ENCODE measurements around the gene PIGB.

DNA sequence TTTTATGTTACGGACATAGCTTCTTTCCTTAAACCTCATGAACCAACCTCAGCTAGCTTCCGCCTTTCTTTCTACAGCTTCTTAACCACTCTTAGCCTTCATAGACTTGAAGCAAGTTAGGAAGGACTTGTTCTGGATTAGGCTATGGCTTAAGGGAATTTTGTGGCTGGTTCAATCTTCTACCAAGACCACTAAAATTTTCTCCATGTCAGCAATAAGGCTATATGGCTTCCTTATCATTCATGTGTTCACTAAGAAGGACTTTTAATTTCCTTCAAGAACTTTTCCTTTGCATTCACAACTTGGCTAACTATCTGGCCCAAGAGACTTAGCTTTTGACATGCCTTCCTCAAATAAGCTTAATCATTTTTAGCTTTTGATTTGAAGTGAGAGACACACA lies 64.7 kb downstream of the PIGB start:
- TF ChIP-seq TAF1 (IDR thresholded peaks at IDR 0.05; ENCODE audit: low read depth, low read length) (no peak), POLR2AphosphoS5 (IDR thresholded peaks at IDR 0.05; ENCODE audit: low read depth, low read length) (no peak), SPI1 (IDR thresholded peaks at IDR 0.05; ENCODE audit: low read depth, low read length) (no peak), POLR2A (IDR thresholded peaks at IDR 0.05; ENCODE audit: low read depth, low read length) (no peak), POU2F2 (IDR thresholded peaks at IDR 0.05; ENCODE audit: low read depth, low read length) (no peak), PAX5 (IDR thresholded peaks at IDR 0.05; ENCODE audit: insufficient read depth, low read length, severe bottlenecking) (no peak)
